HG03457 (cell line): Measurements from ENCODE around the gene TNS3.

Source experiments
- ATAC-seq: cut with Tn5 transposase; IDR thresholded peaks from one replicate; pipeline ENCODE4 v1.9.1; 2021; ENCODE audit warnings: moderate number of reproducible peaks; ENCODE audit not compliant: unreplicated experiment

TNS3 gene

GRCh38 chr7:47322731-47323130 lies 259.2 kb downstream of the TNS3 start:
- no peak for ATAC-seq

DNA sequence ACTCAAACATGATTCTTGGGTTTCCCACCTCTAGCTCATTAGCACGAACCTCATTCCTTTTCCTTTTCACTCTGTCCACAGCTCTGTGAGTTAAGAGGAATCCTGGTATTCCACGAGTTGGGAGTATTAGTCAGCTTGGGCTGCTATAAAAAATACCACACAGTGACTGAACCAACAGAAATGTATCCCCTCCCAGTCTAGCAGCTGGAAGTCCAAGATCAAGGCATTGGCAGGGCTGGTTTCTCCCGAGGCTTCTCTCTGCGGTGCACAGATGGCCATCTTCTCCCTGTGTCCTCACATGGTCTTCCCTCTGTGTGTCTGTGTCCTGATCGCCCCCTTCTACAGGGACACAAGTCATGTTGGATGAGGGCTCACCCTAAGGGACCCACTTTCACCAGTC lies 261.6 kb downstream of the TNS3 start:
- ATAC-seq, result no peak

DNA sequence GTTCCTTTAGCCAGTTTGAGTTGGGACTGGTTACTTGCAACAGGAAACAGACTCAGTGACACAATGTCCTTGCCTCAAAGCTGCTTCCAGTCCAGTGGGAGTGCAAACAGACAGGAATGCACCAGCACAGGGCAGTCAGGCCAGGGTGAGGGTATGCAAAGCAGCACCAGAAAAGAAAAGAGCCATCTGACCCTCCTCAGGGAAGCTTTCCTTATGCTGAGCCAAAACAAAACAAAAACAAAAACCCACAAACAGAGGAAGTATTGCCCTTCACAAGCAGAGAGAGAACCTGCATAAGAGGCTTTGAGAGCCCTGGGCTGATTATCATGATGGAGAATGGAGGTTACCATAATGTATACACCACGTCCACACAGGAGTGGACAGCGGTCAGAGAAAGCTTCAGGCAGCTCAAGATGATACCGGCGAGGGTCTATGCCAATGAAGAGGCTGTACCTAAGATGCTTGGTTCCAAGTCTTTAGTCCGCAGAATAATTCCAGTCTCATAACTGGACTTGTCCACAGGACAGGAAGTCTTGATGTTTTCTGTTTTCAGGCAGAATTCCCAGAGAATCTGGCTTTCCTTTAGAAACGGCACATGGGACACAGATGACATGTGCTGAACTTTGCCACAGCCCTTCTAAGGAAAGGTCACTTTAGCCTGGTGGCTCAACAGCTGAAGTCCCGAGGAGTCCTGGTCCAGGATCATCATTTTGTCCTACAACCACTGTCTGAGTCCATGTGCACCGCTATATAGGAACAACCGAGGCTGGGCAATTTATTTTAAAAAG lies 263.3 kb downstream of the TNS3 start:
- ATAC-seq, result no peak

GRCh38 chr7:47317487-47317886 lies 264.4 kb downstream of the TNS3 start:
- ATAC-seq, result no peak

DNA sequence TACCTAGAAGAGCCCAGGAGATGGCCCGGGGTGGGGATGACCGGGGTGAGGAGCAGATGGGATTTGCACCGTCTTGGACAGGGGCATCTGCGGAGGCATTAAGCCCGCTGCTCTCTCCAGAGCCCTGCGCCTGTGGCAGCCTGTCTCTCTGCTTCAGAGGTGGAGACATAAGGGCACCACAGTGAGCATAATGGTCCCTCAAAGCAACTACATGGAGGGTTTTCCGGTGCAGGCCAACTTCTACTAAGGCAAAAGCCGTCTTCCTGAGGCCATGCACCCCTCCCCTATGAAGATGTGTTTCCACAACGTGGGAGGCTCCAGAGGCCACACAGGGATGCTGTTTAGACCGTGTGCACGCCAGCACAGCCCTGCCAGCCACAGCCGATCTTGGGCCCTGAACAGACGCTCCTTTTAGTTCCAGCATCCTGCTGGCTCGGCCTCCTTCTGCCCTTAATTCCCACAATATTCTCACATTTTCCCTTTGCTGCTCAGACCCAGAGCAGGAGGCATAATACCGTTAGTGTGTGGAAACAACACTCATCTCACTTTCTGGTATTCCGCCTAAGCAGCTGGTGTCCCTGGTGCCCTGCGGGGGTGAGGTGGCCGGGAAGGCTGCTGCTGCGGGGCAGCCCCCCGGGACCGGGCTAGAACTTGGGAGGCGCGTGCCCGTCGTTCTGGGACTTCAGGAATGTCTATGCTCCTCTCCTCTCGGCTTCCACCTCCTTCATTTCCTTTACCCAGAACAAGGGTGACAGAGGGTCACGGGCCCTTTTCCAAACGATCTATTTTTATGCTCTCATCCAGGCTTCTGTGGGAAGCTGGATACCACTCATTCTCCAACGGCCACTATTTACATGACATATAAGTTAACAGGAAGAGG lies 266.9 kb downstream of the TNS3 start:
- no peak for ATAC-seq

GRCh38 chr7:47314248-47314647 lies 267.7 kb downstream of the TNS3 start:
- ATAC-seq, result no peak

- no peak for ATAC-seq
Measured at GRCh38 chr7:47313564-47313963, 268.3 kb downstream of the TNS3 start.

- no peak for ATAC-seq
Measured at GRCh38 chr7:47311891-47312290, 270.0 kb downstream of the TNS3 start.

GRCh38 chr7:47310020-47310419 lies 271.9 kb downstream of the TNS3 start:
- ATAC-seq, result no peak

DNA sequence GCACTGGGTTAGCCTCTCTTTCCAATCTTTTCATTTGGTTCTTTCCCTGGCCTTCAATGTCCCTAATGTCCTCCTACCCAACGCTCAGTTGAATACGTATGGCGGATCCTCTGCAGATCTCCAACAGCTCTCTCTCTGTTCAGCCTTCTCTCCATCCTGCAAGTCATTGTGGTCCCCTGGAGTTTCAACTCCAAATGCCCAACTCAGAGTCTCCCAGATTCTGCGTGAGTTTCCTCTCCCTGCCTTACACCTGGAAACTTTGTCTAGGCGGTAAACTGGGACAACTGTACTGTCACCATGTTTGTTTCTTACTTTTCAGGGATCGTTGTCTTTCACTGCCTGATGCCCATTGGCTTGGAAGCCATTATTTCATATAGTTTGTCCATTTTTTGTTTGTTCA lies 273.1 kb downstream of the TNS3 start:
- no peak for ATAC-seq

DNA sequence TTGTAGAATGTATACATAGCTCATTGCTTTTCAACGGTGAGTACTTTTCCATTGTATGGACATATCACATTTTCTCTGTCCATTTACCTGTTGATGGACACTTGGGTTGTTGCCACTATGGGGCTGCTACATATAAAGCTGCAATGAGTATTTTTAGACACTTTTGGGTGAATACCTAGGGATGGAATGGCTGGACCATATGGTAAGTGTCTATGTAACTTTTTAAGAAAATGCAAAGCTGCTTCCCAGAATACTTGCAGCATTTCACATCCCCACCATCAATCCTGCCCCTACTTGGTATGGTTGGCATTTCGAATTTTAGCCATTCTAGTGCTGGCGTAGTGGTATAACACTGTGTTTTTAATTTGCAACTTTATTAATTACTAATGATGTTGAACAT lies 274.6 kb downstream of the TNS3 start:
- no peak for ATAC-seq

DNA sequence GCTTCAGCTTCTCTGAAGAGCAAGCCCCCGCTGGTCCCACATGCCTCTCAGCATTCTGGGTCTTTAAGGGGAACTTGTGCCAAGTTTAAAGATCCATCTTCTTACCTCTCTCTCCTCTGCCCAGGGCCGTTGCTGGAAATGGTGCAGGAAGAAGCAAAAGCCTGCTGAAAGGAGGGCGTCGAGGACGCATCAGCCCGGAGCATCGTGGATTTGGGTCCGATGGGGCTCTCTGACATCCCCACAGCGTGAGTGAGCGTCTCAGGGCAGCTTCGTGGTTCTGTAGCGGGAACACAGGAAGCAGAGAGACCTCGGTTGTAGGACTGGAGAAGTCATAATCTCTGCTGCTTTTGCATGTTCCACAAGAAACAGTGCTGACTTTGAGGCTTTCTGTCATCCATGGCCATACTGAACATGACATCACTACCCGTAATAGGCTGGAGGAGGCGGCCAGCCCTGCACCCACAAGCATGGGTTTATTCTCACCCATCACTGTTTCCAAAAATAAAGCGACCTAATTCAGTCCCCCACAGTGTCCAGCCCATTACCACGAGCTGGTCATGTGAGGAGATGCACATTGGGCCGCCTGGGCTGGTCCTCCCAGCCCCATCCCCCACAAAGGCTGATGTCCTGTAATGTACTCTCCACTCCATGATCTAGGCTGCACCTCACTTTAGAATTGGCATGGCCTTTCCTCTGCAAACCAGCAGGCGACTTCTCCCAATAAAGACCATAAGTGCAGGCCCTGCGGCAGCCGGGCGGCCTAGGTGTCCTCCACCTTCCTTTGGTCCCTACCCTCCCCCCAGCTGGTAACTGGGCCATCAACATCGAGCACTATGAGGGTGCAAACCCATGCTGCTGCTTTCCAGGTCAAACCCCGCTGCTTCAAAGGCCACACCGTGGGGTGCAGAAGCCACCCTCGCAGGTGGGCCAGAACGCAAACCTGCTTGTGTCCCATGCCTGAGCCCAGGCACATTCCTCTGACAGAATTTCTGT lies 276.9 kb downstream of the TNS3 start:
- no peak for ATAC-seq

- ATAC-seq, result no peak
Measured at GRCh38 chr7:47303695-47304453, 278.0 kb downstream of the TNS3 start.

DNA sequence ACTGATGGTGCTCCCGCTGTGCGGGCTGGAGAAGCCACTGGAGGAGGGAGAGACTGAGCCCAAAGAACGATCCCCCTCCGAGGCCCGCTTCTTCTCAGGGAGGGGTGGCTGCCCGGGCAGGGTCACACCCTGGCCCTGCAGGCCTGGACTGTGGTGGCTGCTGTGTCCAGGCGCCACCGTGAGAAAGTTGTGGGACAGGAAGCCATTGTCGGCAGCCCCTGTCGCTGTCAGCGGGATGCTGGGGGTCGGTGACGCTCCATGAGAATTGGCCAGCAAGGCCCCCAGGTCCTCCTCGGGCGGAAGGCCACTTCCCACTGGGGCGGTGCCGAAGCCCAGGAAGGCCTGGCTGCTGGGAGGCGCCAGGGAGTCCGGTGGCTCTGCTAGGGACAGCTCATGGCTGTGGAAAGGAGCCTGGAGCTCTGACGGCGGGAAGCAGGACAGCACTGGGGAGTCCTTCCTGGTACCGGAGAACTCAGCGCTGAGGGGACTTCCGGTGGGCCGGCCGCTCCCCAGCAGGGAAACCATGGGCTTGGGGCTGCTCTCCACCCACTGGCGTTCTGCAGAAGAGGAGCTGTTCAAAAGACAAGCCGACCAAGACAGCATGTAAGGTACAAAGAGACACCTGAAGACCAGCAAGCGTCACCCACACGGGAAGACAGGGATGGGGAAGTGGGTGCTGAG lies 278.8 kb downstream of the TNS3 start:
- ATAC-seq, result no peak

GRCh38 chr7:47302560-47302959 lies 279.4 kb downstream of the TNS3 start:
- no peak for ATAC-seq

GRCh38 chr7:47301657-47302295 lies 280.1 kb downstream of the TNS3 start:
- ATAC-seq, result no peak

DNA sequence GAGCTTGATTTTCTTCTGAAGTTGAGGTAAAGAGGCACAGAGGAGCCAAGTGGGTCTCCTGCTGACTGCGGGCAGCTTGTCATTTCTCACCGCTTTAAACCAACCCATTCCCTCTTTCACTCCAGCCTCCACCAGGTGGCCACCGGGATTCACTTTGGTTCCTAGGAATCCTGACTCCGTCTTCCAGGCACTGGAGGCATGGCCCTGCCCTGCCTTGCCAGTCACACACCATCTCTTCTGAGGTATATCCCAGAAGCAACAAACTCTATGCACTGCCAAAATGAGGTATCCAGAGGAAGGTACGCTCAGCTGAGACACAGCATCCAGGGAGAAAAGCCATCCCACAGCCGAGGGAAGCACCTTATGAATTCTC lies 280.8 kb downstream of the TNS3 start:
- ATAC-seq, result no peak

- ATAC-seq, result no peak
Measured at GRCh38 chr7:47300472-47301104, 281.3 kb downstream of the TNS3 start.

DNA sequence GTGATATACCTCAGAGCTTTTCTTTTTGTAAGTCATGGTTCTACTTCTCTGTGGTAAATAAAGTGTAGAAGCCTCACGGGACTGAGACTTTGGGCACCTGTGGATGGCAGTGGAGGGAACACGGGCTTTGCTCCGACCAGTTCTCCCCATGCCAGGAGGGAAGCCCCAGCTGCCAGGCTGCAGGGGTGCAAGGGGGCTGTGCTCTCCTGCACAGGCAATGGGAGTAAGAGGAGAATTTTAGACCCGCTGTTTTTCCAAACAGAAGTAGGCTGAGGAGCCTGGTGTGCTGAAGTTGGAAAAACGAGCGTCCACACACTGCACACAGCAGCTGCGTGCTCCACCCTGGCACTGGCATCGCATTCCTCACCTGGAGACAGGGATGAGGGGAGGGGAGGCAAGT lies 282.4 kb downstream of the TNS3 start:
- ATAC-seq, result no peak
